Stimulated activated CD4-positive, alpha-beta T cell treated with anti-CD3 and anti-CD28 coated beads, Interleukin-15, amount 100 ng/mL, for 48 hours (primary cell): ENCODE data around the gene BRCA1.
A peak's percentile ranks its signal among the peaks of the same experiment; 100 is the strongest.

Source experiments
- DNase-seq, 2 donors: peaks; one replicate each; pipeline ENCODE4 v3.0.0-alpha.2; 2020; ENCODE audit warnings: low read depth in 2 of 2

Gene BRCA1

GRCh38 chr17:43025290-43025657, 99.9 kb downstream of the BRCA1 start:
- no peak for DNase-seq

GRCh38 chr17:43024407-43025289, 100.5 kb downstream of the BRCA1 start, which contains the start of gene RND2:
Gene RND2 (plus strand): TSS chr17:43025231. CDS start chr17:43025348, 117 bp downstream.
- peak; percentile 70 to 78 for DNase-seq

- DNase-seq = peak in 1 of 2 donors; percentile 49
Observed at GRCh38 chr17:43021741-43022512, 103.2 kb downstream of the BRCA1 start, which contains the start of gene VAT1. Gene VAT1 (minus strand): TSS chr17:43022385. CDS start chr17:43022322, 63 bp downstream.

GRCh38 chr17:43020789-43021740, 104.1 kb downstream of the BRCA1 start:
- DNase-seq = no peak

- no peak for DNase-seq
Observed at GRCh38 chr17:43020030-43020621, 105.0 kb downstream of the BRCA1 start.

- DNase-seq = no peak
Observed at GRCh38 chr17:43019418-43019817, 105.7 kb downstream of the BRCA1 start.

- no peak for DNase-seq
Observed at GRCh38 chr17:43018932-43019331, 106.2 kb downstream of the BRCA1 start.

GRCh38 chr17:43018008-43018853, 106.9 kb downstream of the BRCA1 start:
- no peak for DNase-seq

GRCh38 chr17:43016216-43016615, 108.9 kb downstream of the BRCA1 start:
- no peak for DNase-seq

GRCh38 chr17:43015579-43015978, 109.6 kb downstream of the BRCA1 start:
- DNase-seq = no peak

- DNase-seq = no peak
Observed at GRCh38 chr17:43014649-43015542, 110.3 kb downstream of the BRCA1 start.

GRCh38 chr17:43014020-43014648, 111.0 kb downstream of the BRCA1 start:
- DNase-seq = no peak

GRCh38 chr17:43013296-43013695, 111.9 kb downstream of the BRCA1 start:
- DNase-seq = no peak

GRCh38 chr17:43011728-43012472, 113.3 kb downstream of the BRCA1 start:
- DNase-seq = no peak

GRCh38 chr17:43010667-43011308, 114.4 kb downstream of the BRCA1 start:
- no peak for DNase-seq

- peak; percentile 78 to 82 for DNase-seq
Observed at GRCh38 chr17:43006639-43007551, 118.3 kb downstream of the BRCA1 start, which contains the start of gene IFI35. Gene IFI35 (plus strand): TSS chr17:43006784. CDS start chr17:43006948, 164 bp downstream.
